ENCODE measurements around the gene GNL3L. TPM values are rescaled to one million over a fixed set of nuclear protein-coding genes. Genes with fewer than 3 reads are reported as not detected.

Gene GNL3L
- polyA plus RNA-seq, 1 experiment: 21.1 TPM

- TF ChIP-seq, protein P1, sequence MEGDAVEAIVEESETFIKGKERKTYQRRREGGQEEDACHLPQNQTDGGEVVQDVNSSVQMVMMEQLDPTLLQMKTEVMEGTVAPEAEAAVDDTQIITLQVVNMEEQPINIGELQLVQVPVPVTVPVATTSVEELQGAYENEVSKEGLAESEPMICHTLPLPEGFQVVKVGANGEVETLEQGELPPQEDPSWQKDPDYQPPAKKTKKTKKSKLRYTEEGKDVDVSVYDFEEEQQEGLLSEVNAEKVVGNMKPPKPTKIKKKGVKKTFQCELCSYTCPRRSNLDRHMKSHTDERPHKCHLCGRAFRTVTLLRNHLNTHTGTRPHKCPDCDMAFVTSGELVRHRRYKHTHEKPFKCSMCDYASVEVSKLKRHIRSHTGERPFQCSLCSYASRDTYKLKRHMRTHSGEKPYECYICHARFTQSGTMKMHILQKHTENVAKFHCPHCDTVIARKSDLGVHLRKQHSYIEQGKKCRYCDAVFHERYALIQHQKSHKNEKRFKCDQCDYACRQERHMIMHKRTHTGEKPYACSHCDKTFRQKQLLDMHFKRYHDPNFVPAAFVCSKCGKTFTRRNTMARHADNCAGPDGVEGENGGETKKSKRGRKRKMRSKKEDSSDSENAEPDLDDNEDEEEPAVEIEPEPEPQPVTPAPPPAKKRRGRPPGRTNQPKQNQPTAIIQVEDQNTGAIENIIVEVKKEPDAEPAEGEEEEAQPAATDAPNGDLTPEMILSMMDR (IDR thresholded peaks at IDR 0.05; ENCODE audit: insufficient read depth, low read depth, low read length): no peak
- DNase-seq (ENCODE audit: low read depth): no peak
- Histone ChIP-seq H3K36me3 (ENCODE audit: control insufficient read depth, insufficient read depth, low read length) (no peaks in the 10 kb centered on the region), H3K4me3 (ENCODE audit: low read depth, low read length) (peak overlapping the region; percentile 48), H3K27me3 (ENCODE audit: control insufficient read depth, insufficient read depth, low read length) (no peaks in the 10 kb centered on the region)
- ChIA-PET CTCF (no interaction called here), POLR2A (no interaction called here)
Measured at GRCh38 chrX:54496517-54496852, 33.5 kb upstream of the GNL3L start.

DNA sequence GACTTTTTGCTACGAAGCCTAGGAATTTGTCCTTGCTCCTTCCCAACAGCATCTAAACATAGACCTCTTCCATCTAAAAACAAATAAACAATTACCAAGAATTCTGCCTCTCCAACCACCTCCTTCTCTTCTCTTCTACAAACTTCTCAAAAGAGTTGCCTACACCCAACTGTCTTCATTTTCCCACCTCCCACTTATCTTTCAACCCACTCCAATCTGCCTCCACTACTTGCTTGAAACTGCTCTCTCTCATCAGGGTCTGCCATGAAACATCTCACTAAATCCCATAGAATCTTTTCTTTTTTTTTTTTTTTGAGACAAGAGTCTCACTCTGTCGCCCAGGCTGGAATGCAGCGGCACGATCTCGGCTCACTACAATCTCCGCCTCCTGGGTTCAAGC lies 33.1 kb upstream of the GNL3L start:
- CTCF ChIA-PET: no interaction called here
- POLR2A ChIA-PET: no interaction called here

DNA sequence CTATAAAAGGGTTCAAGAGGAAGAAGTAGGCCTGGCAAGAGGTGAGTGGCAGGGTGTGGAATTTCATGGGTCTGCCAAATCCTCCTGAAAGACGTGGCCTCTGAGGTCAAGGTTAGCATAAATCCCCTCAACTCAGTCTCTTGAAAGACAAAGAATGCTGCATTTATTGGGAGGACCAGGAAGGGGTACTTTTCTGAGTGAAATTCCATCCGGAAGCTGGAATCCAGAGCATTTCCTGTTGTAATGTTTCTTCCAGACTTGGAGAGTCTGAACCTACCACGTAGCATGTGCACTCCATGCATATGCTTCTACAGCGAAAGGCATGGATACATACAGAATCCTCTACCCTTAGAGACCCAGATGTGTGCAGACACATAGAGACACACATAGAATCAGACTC lies 20.6 kb upstream of the GNL3L start:
- CTCF ChIA-PET: no interaction called here
- Histone ChIP-seq H3K4me3 (ENCODE audit: low read depth, low read length) (no peak overlapping the region), H3K36me3 (ENCODE audit: control insufficient read depth, insufficient read depth, low read length) (no peaks in the 10 kb centered on the region), H3K27me3 (ENCODE audit: control insufficient read depth, insufficient read depth, low read length) (no peaks in the 10 kb centered on the region)
- DNase-seq (ENCODE audit: low read depth): no peak
- POLR2A ChIA-PET: no interaction called here
- TF ChIP-seq, protein P1 (IDR thresholded peaks at IDR 0.05; ENCODE audit: insufficient read depth, low read depth, low read length): no peak

More for the DNA sequence above, 33.1 kb upstream of the GNL3L start:
- no peaks in the 10 kb centered on the region for H3K36me3 ChIP-seq (ENCODE audit: control insufficient read depth, insufficient read depth, low read length)
- H3K4me3 ChIP-seq (ENCODE audit: low read depth, low read length): no peak overlapping the region
- no peak for DNase-seq (ENCODE audit: low read depth)
- TF ChIP-seq, protein P1 (IDR thresholded peaks at IDR 0.05; ENCODE audit: insufficient read depth, low read depth, low read length): no peak
- no peaks in the 10 kb centered on the region for H3K27me3 ChIP-seq (ENCODE audit: control insufficient read depth, insufficient read depth, low read length)

GRCh38 chrX:54529151-54529550 lies 868 bp upstream of the GNL3L start:
- no peak for DNase-seq (ENCODE audit: low read depth)
- Histone ChIP-seq H3K4me3 (ENCODE audit: low read depth, low read length) (no peak overlapping the region; the same call in 1 of the 2 replicates), H3K27me3 (ENCODE audit: control insufficient read depth, insufficient read depth, low read length) (no peaks in the 10 kb centered on the region), H3K36me3 (ENCODE audit: control insufficient read depth, insufficient read depth, low read length) (no peaks in the 10 kb centered on the region)
- ChIA-PET CTCF (no interaction called here), POLR2A (no interaction called here)
- TF ChIP-seq, protein P1 (IDR thresholded peaks at IDR 0.05; ENCODE audit: insufficient read depth, low read depth, low read length): no peak

DNA sequence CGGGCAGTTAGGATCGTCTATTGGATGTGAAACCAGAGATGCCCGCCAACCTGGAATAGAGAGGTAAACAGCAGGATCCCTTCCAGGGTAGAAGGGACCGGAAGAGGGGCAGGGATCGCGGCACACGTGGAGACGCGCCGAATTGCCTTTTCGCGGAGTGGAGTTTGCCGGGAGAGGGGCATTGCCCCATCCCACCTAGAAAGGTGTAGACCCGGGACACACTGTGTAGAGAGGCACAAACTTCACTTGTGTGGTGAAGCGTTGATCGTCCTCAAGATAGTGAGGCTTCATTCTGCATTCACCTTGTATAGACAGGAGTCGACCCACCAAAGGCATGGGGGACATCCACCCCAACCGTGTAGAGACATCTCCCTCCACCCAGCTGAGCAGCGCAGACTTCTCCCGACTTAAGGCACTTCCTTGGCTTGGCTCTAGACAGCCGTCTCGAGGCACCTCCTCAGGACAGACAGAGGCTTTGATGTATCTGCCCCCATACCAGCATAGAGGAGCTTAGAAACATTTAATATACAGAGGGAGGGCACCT lies 410 bp downstream of the GNL3L start:
- H3K36me3 ChIP-seq (ENCODE audit: control insufficient read depth, insufficient read depth, low read length): no peaks in the 10 kb centered on the region
- CTCF ChIA-PET: no interaction called here
- H3K27me3 ChIP-seq (ENCODE audit: control insufficient read depth, insufficient read depth, low read length): no peaks in the 10 kb centered on the region
- POLR2A ChIA-PET: interaction anchor here (0.6 kb wide), 1 partner anchor 264 kb away, joined by 5 read pairs; no protein-coding TSS in a partner anchor
- H3K4me3 ChIP-seq (ENCODE audit: low read depth, low read length): peak overlapping the region; percentile 55
- no peak for DNase-seq (ENCODE audit: low read depth)
- TF ChIP-seq, protein P1 (IDR thresholded peaks at IDR 0.05; ENCODE audit: insufficient read depth, low read depth, low read length): no peak

Measured in BJ (cell line).